Mesodermal cell (in vitro differentiated cells): ENCODE data around the gene DHRS13.

Experiments
- H3K27ac ChIP-seq: 2 replicates; pipeline ENCODE4 v1.7.0; 2013; ENCODE audit warnings: mild to moderate bottlenecking, low read depth, low read length, moderate library complexity; ENCODE audit not compliant: severe bottlenecking
- H3K36me3 ChIP-seq: 2 replicates; pipeline ENCODE4 v1.7.1; 2013; ENCODE audit warnings: mild to moderate bottlenecking, low read length, moderate library complexity; ENCODE audit not compliant: control insufficient read depth, insufficient read depth
- H3K4me1 ChIP-seq: one replicate; pipeline ENCODE4 v1.7.1; 2013; ENCODE audit warnings: mild to moderate bottlenecking, low read length; ENCODE audit not compliant: insufficient read depth, control insufficient read depth, poor library complexity, severe bottlenecking
- H3K4me3 ChIP-seq: 2 replicates; pipeline ENCODE4 v1.7.0; 2013; ENCODE audit warnings: low read length, control low read depth, mild to moderate bottlenecking; ENCODE audit not compliant: insufficient read depth, poor library complexity, severe bottlenecking; ENCODE audit errors: extremely low read depth
- H3K9me3 ChIP-seq: 2 replicates; pipeline ENCODE4 v1.7.1; 2013; ENCODE audit warnings: mild to moderate bottlenecking, low read length, moderate library complexity; ENCODE audit not compliant: control insufficient read depth
- WGBS, 2 experiments: methylation state at CpG; one replicate each; pipeline ENCODE4 v1.1.5; 2013; ENCODE audit warnings: missing lambda C conversion rate in 2 of 2; ENCODE audit not compliant: insufficient coverage in 2 of 2; 5-methylcytosine and 5-hydroxymethylcytosine counted together

Gene DHRS13

GRCh38 chr17:28901866-28902818 is 737 bp downstream of the DHRS13 start:
- H3K4me3 ChIP-seq, result peak overlapping the region; percentile 78
- WGBS, 2 experiments, result 3 to 4% methylated on average over 58 to 60 of the region's 62 CpGs
- peaks cover 35% of the 10 kb centered on the region for H3K36me3 ChIP-seq
- no peaks in the 10 kb centered on the region for H3K9me3 ChIP-seq
- H3K4me1 ChIP-seq, result peaks cover 13% of the 10 kb centered on the region
- H3K27ac ChIP-seq, result peak overlapping the region; percentile 85

- Histone ChIP-seq H3K9me3 (no peaks in the 10 kb centered on the region), H3K27ac (no peak overlapping the region), H3K4me1 (peaks cover 15% of the 10 kb centered on the region), H3K4me3 (no peak overlapping the region), H3K36me3 (peaks cover 25% of the 10 kb centered on the region)
- 93 to 96% methylated on average over 22 to 24 of the region's 24 CpGs for WGBS, 2 experiments
These were observed 1.7 kb downstream of the DHRS13 start for GRCh38 chr17:28900986-28901726.

GRCh38 chr17:28899212-28899815 is 3.6 kb downstream of the DHRS13 start:
- Histone ChIP-seq H3K4me1 (peaks cover 21% of the 10 kb centered on the region), H3K36me3 (peaks cover 21% of the 10 kb centered on the region), H3K4me3 (no peak overlapping the region), H3K27ac (no peak overlapping the region), H3K9me3 (no peaks in the 10 kb centered on the region)
- WGBS, 2 experiments, result 100% methylated on average over 2 to 5 of the region's 5 CpGs

- Histone ChIP-seq H3K4me3 (no peak overlapping the region), H3K4me1 (peaks cover 21% of the 10 kb centered on the region), H3K9me3 (no peaks in the 10 kb centered on the region), H3K27ac (no peak overlapping the region), H3K36me3 (peaks cover 21% of the 10 kb centered on the region)
- 86 to 92% methylated on average over 11 to 12 of the region's 12 CpGs for WGBS, 2 experiments
These were observed 4.3 kb downstream of the DHRS13 start for GRCh38 chr17:28898527-28898955.

- Histone ChIP-seq H3K9me3 (no peaks in the 10 kb centered on the region), H3K36me3 (peaks cover 23% of the 10 kb centered on the region), H3K4me3 (peak overlapping the region; percentile 96), H3K4me1 (peaks cover 21% of the 10 kb centered on the region), H3K27ac (no peak overlapping the region)
- 40 to 43% methylated on average over 21 to 23 of the region's 23 CpGs for WGBS, 2 experiments
These were observed 4.9 kb downstream of the DHRS13 start for GRCh38 chr17:28897769-28898526.

- Histone ChIP-seq H3K4me1 (peaks cover 21% of the 10 kb centered on the region), H3K4me3 (peak within 1 kb of the TSS; percentile 96), H3K36me3 (peaks cover 27% of the 10 kb centered on the region), H3K9me3 (no peaks in the 10 kb centered on the region), H3K27ac (no peak within 1 kb of the TSS)
- WGBS, 2 experiments, result 0 to 1% methylated on average over 43 to 53 of the region's 73 CpGs
These were observed 5.8 kb downstream of the DHRS13 start, which contains the start of gene FLOT2 for GRCh38 chr17:28896884-28897768. FLOT2 (minus strand) TSS chr17:28897733; CDS start chr17:28897574, 159 bp downstream.

GRCh38 chr17:28896491-28896883 is 6.4 kb downstream of the DHRS13 start:
- Histone ChIP-seq H3K9me3 (no peaks in the 10 kb centered on the region), H3K4me1 (peaks cover 16% of the 10 kb centered on the region), H3K36me3 (peaks cover 33% of the 10 kb centered on the region), H3K4me3 (peak overlapping the region; percentile 96), H3K27ac (no peak overlapping the region)
- WGBS, 2 experiments, result 14% methylated on average over 2 to 4 of the region's 5 CpGs

- H3K36me3 ChIP-seq, result peaks cover 35% of the 10 kb centered on the region
- H3K9me3 ChIP-seq, result no peaks in the 10 kb centered on the region
- peak overlapping the region; percentile 96 for H3K4me3 ChIP-seq
- no peak overlapping the region for H3K27ac ChIP-seq
- WGBS, 2 experiments, result 64 to 75% methylated on average over 3 of the region's 3 CpGs
- peaks cover 12% of the 10 kb centered on the region for H3K4me1 ChIP-seq
These were observed 7.0 kb downstream of the DHRS13 start for GRCh38 chr17:28895794-28896447.
